ENCODE results near the gene GPR15LG.

The GPR15LG gene

DNA sequence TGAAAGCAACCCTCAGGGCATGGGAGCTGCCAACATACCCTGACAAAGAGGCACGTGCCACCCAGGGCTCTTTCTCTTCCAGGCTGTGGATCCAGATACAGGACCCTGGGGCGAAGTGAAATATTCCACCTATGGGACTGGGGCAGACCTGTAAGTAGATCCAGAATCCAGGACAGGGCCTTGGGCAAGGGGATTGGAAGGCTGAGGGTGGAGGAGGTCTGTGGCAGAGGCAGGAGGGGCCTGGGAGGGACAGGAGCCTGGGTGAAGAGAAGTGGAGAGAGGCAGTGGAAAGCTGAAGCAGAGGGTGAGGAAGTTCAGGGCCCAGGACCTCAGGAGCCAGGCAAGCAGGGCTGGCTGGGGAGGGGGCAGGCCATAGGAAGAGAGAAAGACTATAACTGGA, 38.0 kb downstream of the GPR15LG start:
- TF ChIP-seq, protein P1, sequence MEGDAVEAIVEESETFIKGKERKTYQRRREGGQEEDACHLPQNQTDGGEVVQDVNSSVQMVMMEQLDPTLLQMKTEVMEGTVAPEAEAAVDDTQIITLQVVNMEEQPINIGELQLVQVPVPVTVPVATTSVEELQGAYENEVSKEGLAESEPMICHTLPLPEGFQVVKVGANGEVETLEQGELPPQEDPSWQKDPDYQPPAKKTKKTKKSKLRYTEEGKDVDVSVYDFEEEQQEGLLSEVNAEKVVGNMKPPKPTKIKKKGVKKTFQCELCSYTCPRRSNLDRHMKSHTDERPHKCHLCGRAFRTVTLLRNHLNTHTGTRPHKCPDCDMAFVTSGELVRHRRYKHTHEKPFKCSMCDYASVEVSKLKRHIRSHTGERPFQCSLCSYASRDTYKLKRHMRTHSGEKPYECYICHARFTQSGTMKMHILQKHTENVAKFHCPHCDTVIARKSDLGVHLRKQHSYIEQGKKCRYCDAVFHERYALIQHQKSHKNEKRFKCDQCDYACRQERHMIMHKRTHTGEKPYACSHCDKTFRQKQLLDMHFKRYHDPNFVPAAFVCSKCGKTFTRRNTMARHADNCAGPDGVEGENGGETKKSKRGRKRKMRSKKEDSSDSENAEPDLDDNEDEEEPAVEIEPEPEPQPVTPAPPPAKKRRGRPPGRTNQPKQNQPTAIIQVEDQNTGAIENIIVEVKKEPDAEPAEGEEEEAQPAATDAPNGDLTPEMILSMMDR (IDR thresholded peaks at IDR 0.05; ENCODE audit: low read depth, low read length, missing control alignments) = no peak
- Histone ChIP-seq H3K27me3 (replicated peaks) (no peaks in the 10 kb centered on the region), H3K4me3 (ENCODE audit: low read depth, low read length) (no peak overlapping the region), H3K27ac (no peak overlapping the region), H3K36me3 (replicated peaks) (no peaks in the 10 kb centered on the region)
- DNase-seq = no peak
- in situ Hi-C loops (cut with HindIII; ENCODE audit: low pct_ligation_motif_present, low sequenced_read_pairs) = no loop called here

DNA sequence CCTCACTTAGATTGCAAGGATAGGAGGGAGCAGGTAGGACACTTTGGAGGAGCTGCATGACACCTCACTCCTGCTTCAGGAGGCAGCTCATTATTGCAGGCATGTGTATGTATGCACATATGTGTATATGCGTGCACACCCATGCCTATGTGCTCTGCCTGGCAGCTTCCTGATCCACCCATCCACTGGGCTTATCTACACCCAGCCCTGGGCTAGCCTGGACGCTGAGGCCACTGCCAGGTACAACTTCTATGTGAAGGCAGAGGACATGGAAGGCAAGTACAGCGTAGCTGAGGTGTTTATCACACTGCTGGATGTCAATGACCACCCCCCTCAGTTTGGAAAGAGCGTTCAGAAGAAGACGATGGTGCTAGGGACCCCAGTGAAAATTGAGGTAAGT, 38.4 kb downstream of the GPR15LG start:
- Histone ChIP-seq H3K27me3 (replicated peaks) (no peaks in the 10 kb centered on the region), H3K27ac (no peak overlapping the region), H3K4me3 (ENCODE audit: low read depth, low read length) (no peak overlapping the region), H3K36me3 (replicated peaks) (no peaks in the 10 kb centered on the region)
- no peak for DNase-seq
- TF ChIP-seq, protein P1 (IDR thresholded peaks at IDR 0.05; ENCODE audit: low read depth, low read length, missing control alignments) = no peak
- in situ Hi-C loops (cut with HindIII; ENCODE audit: low pct_ligation_motif_present, low sequenced_read_pairs) = no loop called here

DNA sequence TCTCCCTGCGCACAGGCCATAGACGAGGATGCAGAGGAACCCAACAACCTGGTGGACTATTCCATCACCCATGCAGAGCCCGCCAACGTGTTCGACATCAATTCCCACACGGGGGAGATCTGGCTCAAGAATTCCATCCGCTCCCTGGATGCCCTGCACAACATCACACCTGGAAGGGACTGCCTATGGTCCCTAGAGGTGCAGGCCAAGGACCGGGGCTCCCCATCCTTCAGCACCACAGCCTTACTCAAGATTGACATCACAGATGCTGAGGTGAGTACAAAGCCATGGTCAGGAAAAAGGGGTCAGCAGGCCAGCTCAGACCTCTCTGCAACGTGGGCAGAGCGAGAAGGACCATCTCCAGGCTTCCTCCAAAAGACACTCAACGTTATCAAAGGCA, 39.5 kb downstream of the GPR15LG start:
- Histone ChIP-seq H3K27ac (no peak overlapping the region), H3K36me3 (replicated peaks) (no peaks in the 10 kb centered on the region)
- TF ChIP-seq, protein P1 (IDR thresholded peaks at IDR 0.05; ENCODE audit: low read depth, low read length, missing control alignments) = no peak

DNA sequence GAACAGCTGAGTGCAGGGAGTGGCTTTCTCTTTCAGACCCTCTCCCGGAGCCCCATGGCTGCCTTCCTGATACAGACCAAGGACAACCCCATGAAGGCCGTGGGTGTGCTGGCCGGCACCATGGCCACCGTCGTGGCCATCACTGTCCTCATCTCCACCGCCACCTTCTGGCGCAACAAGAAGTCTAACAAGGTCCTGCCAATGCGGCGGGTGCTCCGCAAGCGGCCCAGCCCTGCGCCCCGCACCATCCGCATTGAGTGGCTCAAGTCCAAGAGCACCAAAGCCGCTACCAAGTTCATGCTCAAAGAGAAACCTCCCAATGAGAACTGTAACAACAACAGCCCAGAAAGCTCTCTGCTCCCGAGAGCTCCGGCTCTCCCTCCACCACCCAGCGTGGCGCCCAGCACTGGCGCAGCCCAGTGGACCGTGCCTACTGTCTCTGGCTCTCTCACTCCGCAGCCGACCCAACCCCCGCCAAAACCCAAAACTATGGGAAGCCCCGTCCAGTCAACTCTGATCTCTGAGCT, 40.5 kb downstream of the GPR15LG start:
- H3K27ac ChIP-seq = no peak overlapping the region
- no peaks in the 10 kb centered on the region for H3K27me3 ChIP-seq (replicated peaks)
- H3K36me3 ChIP-seq (replicated peaks) = no peaks in the 10 kb centered on the region
- no peak overlapping the region for H3K4me3 ChIP-seq (ENCODE audit: low read depth, low read length)
- in situ Hi-C loops (cut with HindIII; ENCODE audit: low pct_ligation_motif_present, low sequenced_read_pairs) = no loop called here
- no peak for DNase-seq
- TF ChIP-seq, protein P1 (IDR thresholded peaks at IDR 0.05; ENCODE audit: low read depth, low read length, missing control alignments) = no peak

More for the DNA sequence above, 39.5 kb downstream of the GPR15LG start:
- no peak for DNase-seq
- Histone ChIP-seq H3K4me3 (ENCODE audit: low read depth, low read length) (no peak overlapping the region), H3K27me3 (replicated peaks) (no peaks in the 10 kb centered on the region)
- in situ Hi-C loops (cut with HindIII; ENCODE audit: low pct_ligation_motif_present, low sequenced_read_pairs) = no loop called here

DNA sequence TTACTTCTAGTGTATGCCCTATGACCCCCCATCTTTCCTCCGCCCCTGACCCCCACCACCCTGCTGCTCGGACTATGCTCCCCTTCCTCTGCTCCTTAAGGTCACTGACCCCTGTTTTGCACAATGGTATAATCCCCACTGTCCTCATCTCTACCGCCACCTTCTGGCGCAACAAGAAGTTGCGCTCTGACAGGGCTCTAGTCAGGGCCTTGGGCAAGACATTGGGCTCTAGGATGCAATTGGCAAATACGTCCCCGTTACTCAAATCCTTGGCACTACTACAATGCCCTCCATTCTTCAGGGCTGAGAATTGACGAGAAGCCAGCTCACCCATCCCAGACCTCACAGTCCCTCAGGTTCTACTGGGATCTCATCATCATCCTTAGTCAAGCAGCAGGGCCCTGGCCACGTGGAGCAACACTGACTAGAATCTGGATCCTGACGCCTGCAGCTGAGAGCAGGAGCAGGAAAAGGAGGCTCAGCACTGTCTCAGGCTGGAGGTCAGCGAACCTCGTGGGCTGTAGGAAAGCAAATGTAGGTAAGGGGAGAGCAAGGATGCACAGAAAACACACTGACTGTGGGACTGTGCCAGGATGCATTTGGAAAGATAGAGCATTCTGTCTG, 41.1 kb downstream of the GPR15LG start:
- H3K27ac ChIP-seq = no peak overlapping the region
- H3K4me3 ChIP-seq (ENCODE audit: low read depth, low read length) = no peak overlapping the region
- DNase-seq = no peak
- no peaks in the 10 kb centered on the region for H3K27me3 ChIP-seq (replicated peaks)
- in situ Hi-C loops (cut with HindIII; ENCODE audit: low pct_ligation_motif_present, low sequenced_read_pairs) = no loop called here
- H3K36me3 ChIP-seq (replicated peaks) = no peaks in the 10 kb centered on the region
- TF ChIP-seq, protein P1 (IDR thresholded peaks at IDR 0.05; ENCODE audit: low read depth, low read length, missing control alignments) = peak; percentile 54

DNA sequence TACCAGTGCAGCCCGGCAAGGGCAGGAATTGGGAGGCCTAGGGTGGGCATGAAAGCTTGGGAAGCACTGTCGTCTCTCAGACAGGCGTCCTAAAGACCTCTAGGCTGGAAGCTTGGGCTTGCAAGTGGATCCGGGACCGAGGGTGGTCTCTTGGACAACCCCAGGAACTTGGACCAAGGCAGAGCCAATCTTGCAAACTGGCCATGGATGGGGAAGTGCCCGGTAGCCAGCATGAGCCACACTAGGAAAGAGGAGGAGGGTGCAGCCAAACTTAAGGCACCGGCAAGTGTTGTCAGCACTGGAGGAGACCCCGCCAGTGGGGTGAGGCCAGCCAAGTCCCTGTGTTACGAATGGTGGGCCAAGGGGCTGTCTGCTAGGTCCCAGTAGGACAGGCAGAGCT, 43.2 kb downstream of the GPR15LG start:
- Histone ChIP-seq H3K36me3 (replicated peaks) (no peaks in the 10 kb centered on the region), H3K4me3 (ENCODE audit: low read depth, low read length) (no peak overlapping the region), H3K27me3 (replicated peaks) (no peaks in the 10 kb centered on the region), H3K27ac (no peak overlapping the region)
- no peak for DNase-seq
- TF ChIP-seq, protein P1 (IDR thresholded peaks at IDR 0.05; ENCODE audit: low read depth, low read length, missing control alignments) = no peak
- in situ Hi-C loops (cut with HindIII; ENCODE audit: low pct_ligation_motif_present, low sequenced_read_pairs) = no loop called here
